Stimulated activated CD8-positive, alpha-beta memory T cell treated with anti-CD3 and anti-CD28 coated beads, Interleukin-15, amount 100 ng/mL, for 1 hour (primary cell): Measurements from ENCODE around the gene SRGAP2C.
"Not testable (repeated sequence)": the region's sequence is repeated elsewhere in the genome, so short reads cannot be mapped to it uniquely, and the experiment has no call there.

Experiments used
- DNase-seq: peaks from one replicate; pipeline ENCODE4 v3.0.0-alpha.2; 2020; ENCODE audit warnings: low read depth

The SRGAP2C gene

DNA sequence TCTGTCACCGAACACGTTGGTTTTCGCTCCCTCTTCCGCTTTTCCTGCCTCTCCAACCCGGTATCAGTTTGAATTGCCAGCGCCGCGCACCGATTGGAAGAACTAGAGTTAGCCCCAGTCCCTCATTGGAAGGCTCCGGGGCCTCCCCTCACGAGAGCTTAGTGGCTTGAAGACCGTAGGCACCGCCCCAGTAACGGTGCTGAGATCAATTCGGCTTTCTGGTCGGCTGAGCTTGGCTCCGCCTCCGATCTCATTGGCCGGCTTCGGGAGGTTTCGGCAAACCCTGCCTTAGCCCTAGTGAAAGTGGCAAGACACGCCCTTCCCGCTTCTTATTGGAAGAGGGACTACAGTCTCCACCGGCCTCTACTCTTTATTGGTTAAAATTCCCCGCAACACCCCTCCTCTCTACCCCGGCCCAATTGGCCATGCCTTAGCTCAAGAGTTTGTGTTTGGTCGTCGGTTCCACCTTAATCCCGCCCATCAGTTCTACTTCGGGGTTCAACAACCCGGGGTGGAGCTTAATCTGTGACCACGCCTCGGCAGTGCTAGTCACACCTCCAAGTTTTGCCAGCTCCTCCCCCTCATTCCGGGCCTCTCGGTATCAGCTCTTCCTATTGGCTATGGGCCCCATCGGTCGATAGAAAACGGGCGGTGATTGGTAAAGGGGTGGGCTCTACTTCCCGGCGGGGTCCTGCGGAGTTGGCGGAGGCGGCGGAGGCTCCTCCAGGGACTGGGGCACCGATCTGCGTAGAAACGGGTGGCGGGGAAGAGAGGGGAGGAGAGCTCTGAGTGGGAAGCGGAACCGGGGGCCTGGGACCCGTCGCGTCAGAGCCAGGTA lies at the start of gene SRGAP2C, which contains the start of gene FAM72B:
Gene SRGAP2C (plus strand): TSS at position 686 of the 838 bp plus-strand sequence. CDS start 2,472 bp downstream, outside the sequence.
Gene FAM72B (minus strand): TSS at position 51 of the 838 bp plus-strand sequence. CDS start 851 bp downstream, outside the sequence.
- DNase-seq: peak; percentile 78

GRCh38 chr1:121140393-121140792 lies 44.4 kb upstream of the SRGAP2C start:
- DNase-seq: not testable (repeated sequence)

GRCh38 chr1:121148489-121149190 lies 36.1 kb upstream of the SRGAP2C start:
- DNase-seq: not testable (repeated sequence)

DNA sequence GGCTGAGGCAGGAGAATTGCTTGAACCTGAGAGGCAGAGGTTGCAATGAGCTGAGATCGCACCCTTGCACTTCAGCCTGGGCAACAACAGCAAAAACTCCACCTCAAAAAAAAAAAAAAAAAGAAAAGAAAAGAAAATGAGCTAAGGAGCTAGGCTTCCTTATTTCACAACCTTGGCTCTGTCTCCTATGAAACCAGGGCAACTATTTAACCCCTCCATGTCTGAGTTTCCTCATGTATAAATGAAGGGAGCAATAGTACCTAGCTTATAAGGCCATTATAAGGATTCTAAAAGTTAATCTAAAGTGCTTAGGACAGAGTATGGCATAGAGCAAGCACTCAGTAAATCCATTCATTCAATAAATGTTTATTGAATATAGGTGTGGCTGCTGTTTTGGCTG lies 33.5 kb upstream of the SRGAP2C start:
- not testable (repeated sequence) for DNase-seq

GRCh38 chr1:121152788-121153187 lies 32.0 kb upstream of the SRGAP2C start:
- not testable (repeated sequence) for DNase-seq

- not testable (repeated sequence) for DNase-seq
Measured at GRCh38 chr1:121154811-121155210, 30.0 kb upstream of the SRGAP2C start.

DNA sequence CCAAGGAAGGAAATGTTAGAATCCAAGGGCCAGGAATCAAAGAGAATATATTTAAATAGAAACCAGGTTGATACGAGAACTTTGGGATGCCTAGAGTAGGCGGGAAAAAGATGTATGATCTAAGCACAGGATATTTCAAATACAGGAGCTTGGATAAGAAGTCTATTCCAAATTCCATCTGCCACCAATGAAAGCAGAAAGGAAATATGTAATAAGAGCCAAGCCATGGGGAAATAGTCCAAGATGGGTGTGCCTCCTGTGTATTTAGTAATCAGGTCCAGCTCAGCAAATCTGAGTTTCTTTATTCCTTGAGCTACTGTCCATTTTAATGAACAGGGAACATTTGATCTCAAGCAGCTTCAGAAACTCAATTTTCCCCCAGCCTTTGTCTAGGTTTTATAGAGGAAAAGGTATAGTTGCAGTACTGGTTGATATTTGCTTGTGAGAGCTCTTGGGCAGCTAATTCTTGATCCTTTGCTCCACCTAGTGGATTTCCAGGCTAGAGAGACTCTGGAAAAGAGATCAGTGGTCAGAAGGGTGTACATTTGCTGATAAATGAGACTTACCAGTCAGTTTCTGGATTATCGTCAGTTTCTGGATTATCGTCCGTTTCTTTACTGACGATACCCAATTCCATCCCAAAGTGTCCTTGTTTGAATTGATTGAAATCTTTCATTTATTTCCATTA lies 29.0 kb upstream of the SRGAP2C start:
- not testable (repeated sequence) for DNase-seq

- not testable (repeated sequence) for DNase-seq
Measured at GRCh38 chr1:121156958-121157603, 27.7 kb upstream of the SRGAP2C start.

DNA sequence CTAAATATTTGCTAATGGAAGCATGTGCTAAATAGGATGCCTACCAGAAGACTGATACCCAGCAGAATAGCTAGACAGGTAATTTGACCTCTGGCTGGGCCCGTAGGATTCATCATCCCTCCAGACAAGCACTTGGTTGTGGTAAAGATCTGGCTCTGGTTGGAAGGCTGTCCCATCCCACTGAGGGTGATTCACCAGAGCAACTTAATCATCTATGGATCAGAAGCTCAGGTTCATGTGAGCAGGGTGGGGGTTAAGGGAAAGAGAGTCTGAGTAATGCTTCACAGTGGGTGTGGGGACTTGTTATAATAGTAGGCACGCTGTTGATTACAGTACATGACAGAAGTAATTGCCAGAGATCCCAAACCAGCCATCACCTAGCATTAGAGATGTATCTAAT lies 27.2 kb upstream of the SRGAP2C start:
- DNase-seq: not testable (repeated sequence)

GRCh38 chr1:121160118-121160517 lies 24.7 kb upstream of the SRGAP2C start:
- DNase-seq: not testable (repeated sequence)

GRCh38 chr1:121161199-121161901 lies 23.4 kb upstream of the SRGAP2C start:
- not testable (repeated sequence) for DNase-seq

- DNase-seq: not testable (repeated sequence)
Measured at GRCh38 chr1:121163850-121164757, 20.7 kb upstream of the SRGAP2C start.

DNA sequence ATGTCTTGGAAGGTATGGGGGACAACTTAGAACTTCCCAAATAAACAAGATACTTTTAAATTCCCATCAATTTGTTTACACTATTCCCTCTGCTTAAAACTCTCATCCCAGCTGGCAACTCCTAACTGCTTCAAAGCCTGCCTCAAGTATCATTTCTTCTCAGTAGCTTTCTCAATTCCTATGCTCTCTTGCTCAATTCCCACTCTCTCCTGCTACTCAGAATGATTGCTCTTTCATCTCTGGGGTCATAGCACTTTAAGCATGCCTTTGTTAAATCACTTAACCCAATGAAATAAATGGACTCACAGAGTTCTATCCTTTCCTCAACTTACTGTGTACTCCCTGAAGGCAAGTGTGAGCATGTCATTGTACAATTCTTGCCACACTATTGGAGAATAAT lies 19.5 kb upstream of the SRGAP2C start:
- DNase-seq: not testable (repeated sequence)

DNA sequence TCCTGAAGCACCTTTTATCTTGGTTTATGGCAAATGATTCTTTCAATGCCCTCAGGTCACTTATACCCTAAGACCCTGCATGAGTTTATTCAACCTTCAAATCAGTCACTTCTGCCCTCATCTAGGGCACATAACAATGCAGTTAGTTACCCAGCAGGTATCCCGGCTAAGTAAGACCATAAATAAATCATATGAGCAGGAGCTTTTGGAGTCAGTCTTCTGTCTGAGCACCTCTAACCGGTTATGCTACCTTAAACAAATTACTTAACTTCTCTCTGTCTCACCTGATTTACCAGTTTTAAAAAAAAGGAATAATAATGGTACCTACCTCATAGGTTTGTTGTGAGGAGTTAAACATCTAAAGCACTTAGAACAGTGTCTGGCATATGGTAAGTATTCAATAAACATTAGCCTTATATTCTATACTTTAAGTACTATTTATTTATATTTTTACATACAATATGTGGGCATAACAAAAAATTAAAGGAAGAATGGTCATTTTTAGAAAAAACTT lies 17.5 kb upstream of the SRGAP2C start:
- DNase-seq: not testable (repeated sequence)

DNA sequence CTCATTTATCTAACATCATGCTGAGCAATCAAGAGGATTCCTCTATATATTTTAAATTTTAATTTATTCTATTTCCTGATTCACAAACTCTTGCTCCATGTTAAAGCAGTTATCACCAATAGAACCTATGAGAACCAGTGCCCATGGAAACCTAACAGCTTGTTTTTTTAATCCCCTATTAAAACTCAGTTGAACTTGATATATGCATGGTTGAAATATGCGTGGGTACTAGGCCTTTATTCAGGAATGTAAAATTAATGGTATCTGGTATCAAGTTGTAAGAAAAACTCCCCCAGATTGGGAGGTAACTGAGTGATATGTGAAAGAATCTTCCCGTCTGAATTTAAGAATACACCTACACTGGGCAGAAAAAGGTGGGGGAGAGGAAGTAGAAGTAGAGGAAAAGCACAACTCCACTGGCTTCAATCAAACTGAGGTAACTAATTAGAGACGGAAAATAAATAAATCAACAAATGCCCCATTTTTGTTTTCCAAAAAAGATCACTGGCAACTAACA lies 16.6 kb upstream of the SRGAP2C start:
- DNase-seq: not testable (repeated sequence)

DNA sequence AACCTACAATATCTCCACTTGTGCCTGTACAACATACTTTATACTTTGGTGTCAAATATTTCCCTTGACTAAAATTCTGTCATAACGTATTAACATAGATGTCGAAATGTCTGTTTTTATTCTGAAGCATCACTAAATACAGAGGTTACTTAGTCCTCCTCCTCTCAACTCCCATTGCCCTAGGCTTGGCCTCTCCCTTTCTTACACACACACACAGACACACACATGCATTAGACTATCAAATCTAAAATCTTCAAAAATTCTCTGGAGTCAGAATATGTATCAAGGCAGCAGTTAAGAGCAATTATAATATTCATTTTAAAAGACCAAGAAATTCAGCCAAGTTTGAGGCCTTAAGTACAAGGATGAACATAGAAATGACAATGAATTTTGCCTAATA lies 8.1 kb upstream of the SRGAP2C start:
- not testable (repeated sequence) for DNase-seq

GRCh38 chr1:121178197-121178596 lies 6.6 kb upstream of the SRGAP2C start:
- not testable (repeated sequence) for DNase-seq

DNA sequence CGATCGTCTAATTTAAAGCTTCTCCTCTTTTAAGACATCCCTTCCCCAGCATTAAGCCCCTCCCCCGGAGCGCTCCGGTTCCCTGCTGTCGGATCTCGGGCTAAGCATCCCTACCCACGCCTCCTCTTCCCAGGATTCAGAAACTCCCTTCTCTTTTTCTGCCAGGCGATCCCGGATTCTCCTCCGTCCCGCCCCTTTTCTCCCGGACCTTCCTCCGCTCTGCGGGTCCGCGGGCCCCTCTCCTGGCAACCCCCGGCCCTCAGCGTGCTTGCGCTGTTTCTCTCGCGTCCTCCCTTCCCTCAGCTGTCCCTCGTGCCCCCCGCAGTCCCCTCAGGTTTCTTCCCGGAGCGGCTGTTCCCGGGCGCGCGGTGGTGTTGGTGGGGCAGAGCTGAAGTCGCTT lies 908 bp upstream of the SRGAP2C start:
- not testable (repeated sequence) for DNase-seq

- DNase-seq: not testable (repeated sequence)
Measured at GRCh38 chr1:121185140-121185708, 449 bp downstream of the SRGAP2C start.
